IMR-90 (cell line): ENCODE data around the gene CIT. TPM values are rescaled to one million over a fixed set of nuclear protein-coding genes. Genes with fewer than 3 reads are reported as not detected.

Experiments used
- ATAC-seq: fragments of 200-7000 bp; cut with Tn5 transposase; 2 replicates; pipeline ENCODE4 v1.9.1; 2020; ENCODE audit warnings: low read depth, mild to moderate bottlenecking, moderate library complexity
- BruUV-seq: library from RNA; stranded (reverse); fragments of 400-500 nt; replicated peaks from 2 replicates; lab custom pipeline; 2021; lab: Mats Ljungman, UMichigan
- CTCF ChIA-PET: fragments of 300-600 bp; formaldehyde crosslinking; extraction: SDS; loops from one replicate; lab custom pipeline; 2021; ENCODE audit warnings: antibody characterized with exemption; lab: Yijun Ruan, JAX
- POLR2A ChIA-PET: fragments of 300-600 bp; sonication (Branson Sonifier 250); formaldehyde crosslinking; loops from one replicate; lab custom pipeline; 2022; ENCODE audit warnings: antibody characterized with exemption; ENCODE audit not compliant: unreplicated experiment; lab: Charles Lee
- DNase-seq: peaks from one replicate; pipeline ENCODE4 v3.0.0; 2013
- H2AFZ ChIP-seq: replicated peaks from 2 replicates; pipeline ENCODE3; 2013; ENCODE audit warnings: low read length, mild to moderate bottlenecking; ENCODE audit not compliant: poor library complexity
- H2AK5ac ChIP-seq: 2 replicates; pipeline ENCODE4 v1.6.1; 2013; ENCODE audit warnings: low read depth, low read length, inconsistent platforms
- H2AK9ac ChIP-seq: replicated peaks from 2 replicates; pipeline ENCODE3; 2013; ENCODE audit warnings: mild to moderate bottlenecking, low read depth, low read length, moderate library complexity; ENCODE audit not compliant: poor library complexity
- H2BK120ac ChIP-seq: 2 replicates; pipeline ENCODE4 v1.6.1; 2013; ENCODE audit warnings: low read depth, low read length, inconsistent platforms
- H2BK15ac ChIP-seq: 3 replicates; pipeline ENCODE4 v1.6.1; 2013; ENCODE audit warnings: low read depth, low read length, inconsistent platforms
- H2BK20ac ChIP-seq: 2 replicates; pipeline ENCODE4 v1.6.1; 2013; ENCODE audit warnings: low read depth, mild to moderate bottlenecking, inconsistent platforms, low read length, moderate library complexity
- H2BK5ac ChIP-seq: 2 replicates; pipeline ENCODE4 v1.6.1; 2013; ENCODE audit warnings: mild to moderate bottlenecking, low read depth, low read length, inconsistent platforms; ENCODE audit not compliant: poor library complexity, severe bottlenecking
- H3K14ac ChIP-seq: replicated peaks from 2 replicates; pipeline ENCODE4 v1.6.1; 2013; ENCODE audit warnings: low read depth, low read length, inconsistent platforms
- H3K18ac ChIP-seq: 2 replicates; pipeline ENCODE4 v1.6.1; 2013; ENCODE audit warnings: low read depth, low read length, control low read depth
- H3K23ac ChIP-seq: 2 replicates; pipeline ENCODE4 v1.6.1; 2013; ENCODE audit warnings: low read depth, low read length, inconsistent platforms
- H3K27ac ChIP-seq: 2 replicates; pipeline ENCODE4 v1.5.1; 2013; ENCODE audit warnings: mild to moderate bottlenecking, control low read depth, low read length; ENCODE audit not compliant: insufficient read depth
- H3K27me3 ChIP-seq: 2 replicates; pipeline ENCODE4 v1.6.1; 2013; ENCODE audit warnings: low read length; ENCODE audit not compliant: control insufficient read depth, insufficient read depth
- H3K36me3 ChIP-seq: 2 replicates; pipeline ENCODE4 v1.6.1; 2013; ENCODE audit warnings: low read length, mixed read lengths; ENCODE audit not compliant: control insufficient read depth, insufficient read depth
- H3K4ac ChIP-seq: 2 replicates; pipeline ENCODE4 v1.6.1; 2013; ENCODE audit warnings: low read depth, low read length, inconsistent platforms
- H3K4me1 ChIP-seq: 2 replicates; pipeline ENCODE4 v1.6.1; 2013; ENCODE audit warnings: low read length, mixed read lengths; ENCODE audit not compliant: control insufficient read depth, insufficient read depth
- H3K4me2 ChIP-seq: 2 replicates; pipeline ENCODE4 v1.6.1; 2013; ENCODE audit warnings: low read depth, mild to moderate bottlenecking, control low read depth, low read length, moderate library complexity
- H3K4me3 ChIP-seq: 2 replicates; pipeline ENCODE4 v1.5.1; 2013; ENCODE audit warnings: low read depth, mild to moderate bottlenecking, control low read depth, low read length, moderate library complexity; ENCODE audit not compliant: insufficient read depth
- H3K56ac ChIP-seq: 2 replicates; pipeline ENCODE4 v1.6.1; 2013; ENCODE audit warnings: low read length, inconsistent platforms; ENCODE audit not compliant: insufficient read depth; ENCODE audit errors: extremely low read depth
- H3K79me1 ChIP-seq, 2 experiments: 2 replicates each; pipeline ENCODE4 v1.6.1; 2013; ENCODE audit warnings: low read length in 2 of 2, inconsistent platforms in 1 of 2, low read depth in 1 of 2
- H3K9ac ChIP-seq: 2 replicates; pipeline ENCODE4 v1.6.1; 2013; ENCODE audit warnings: low read depth, low read length, control low read depth
- H3K9me1 ChIP-seq: 2 replicates; pipeline ENCODE4 v1.6.1; 2013; ENCODE audit warnings: low read length, inconsistent platforms; ENCODE audit not compliant: insufficient read depth
- H3K9me3 ChIP-seq: 2 replicates; pipeline ENCODE4 v1.6.1; 2013; ENCODE audit warnings: low read length; ENCODE audit not compliant: control insufficient read depth, insufficient read depth
- H4K20me1 ChIP-seq: 2 replicates; pipeline ENCODE4 v1.6.1; 2013; ENCODE audit warnings: low read length, inconsistent platforms; ENCODE audit not compliant: insufficient read depth
- H4K5ac ChIP-seq: 2 replicates; pipeline ENCODE4 v1.6.1; 2013; ENCODE audit warnings: mild to moderate bottlenecking, low read depth, low read length, control low read depth
- H4K8ac ChIP-seq, 2 experiments: 2 replicates each; pipeline ENCODE4 v1.6.1; 2013; ENCODE audit warnings: low read depth in 2 of 2, low read length in 2 of 2, control low read depth in 1 of 2, inconsistent platforms in 1 of 2
- H4K91ac ChIP-seq: 2 replicates; pipeline ENCODE4 v1.6.1; 2013; ENCODE audit warnings: low read depth, low read length, inconsistent platforms; ENCODE audit not compliant: insufficient read depth
- CEBPB ChIP-seq: IDR thresholded peaks from 2 replicates; pipeline ENCODE4 v1.6.1; 2012; ENCODE audit warnings: low read depth, low read length, improper control_type of control experiment
- CHD1 ChIP-seq: IDR thresholded peaks from 2 replicates; pipeline ENCODE4 v1.6.1; 2012; ENCODE audit warnings: low read depth, low read length, improper control_type of control experiment
- CTCF ChIP-seq: conservative IDR thresholded peaks from 2 replicates; pipeline ENCODE4 v1.5.1; 2012; ENCODE audit warnings: mild to moderate bottlenecking, low read depth, low read length, improper control_type of control experiment
- FOS ChIP-seq: fragments of 150-350 bp; IDR thresholded peaks from 2 replicates; pipeline ENCODE4 v1.6.1; 2016; ENCODE audit warnings: low read depth, low read length
- MAZ ChIP-seq: IDR thresholded peaks from 2 replicates; pipeline ENCODE4 v1.6.1; 2012; ENCODE audit warnings: low read depth, mild to moderate bottlenecking, low read length, improper control_type of control experiment, moderate library complexity, borderline replicate concordance
- MXI1 ChIP-seq: IDR thresholded peaks from 2 replicates; pipeline ENCODE4 v1.6.1; 2012; ENCODE audit warnings: low read depth, mild to moderate bottlenecking, low read length, moderate library complexity, borderline replicate concordance
- NFE2L2 ChIP-seq: fragments of 150-350 bp; IDR thresholded peaks from 2 replicates; pipeline ENCODE4 v1.6.1; 2016; ENCODE audit warnings: low read depth, mild to moderate bottlenecking, low read length
- RAD21 ChIP-seq: IDR thresholded peaks from 2 replicates; pipeline ENCODE4 v1.6.1; 2012; ENCODE audit warnings: low read length, improper control_type of control experiment
- RCOR1 ChIP-seq: IDR thresholded peaks from 2 replicates; pipeline ENCODE4 v1.6.1; 2012; ENCODE audit warnings: mild to moderate bottlenecking, low read length, improper control_type of control experiment; ENCODE audit not compliant: insufficient replicate concordance
- RFX5 ChIP-seq: IDR thresholded peaks from 2 replicates; pipeline ENCODE4 v1.8.0; 2012; ENCODE audit warnings: low read depth, mild to moderate bottlenecking, low read length, moderate library complexity
- SMC3 ChIP-seq: fragments of 150-350 bp; IDR thresholded peaks from 2 replicates; pipeline ENCODE4 v1.6.1; 2016; ENCODE audit warnings: low read depth, mild to moderate bottlenecking, antibody characterized with exemption, low read length, moderate library complexity
- WGBS, 2 experiments: methylation state at CpG; one replicate each; pipeline versions ENCODE4 v1.1.5 to v1.1.7; 2013; ENCODE audit warnings: missing lambda C conversion rate in 2 of 2; ENCODE audit not compliant: insufficient read length in 1 of 2; ENCODE audit errors: extremely low coverage in 2 of 2; 5-methylcytosine and 5-hydroxymethylcytosine counted together
- dilution Hi-C: fragments of 300-500 bp; cut with HindIII; formaldehyde crosslinking; loops from one replicate; pipeline ENCODE4 v1.14.3; 2018; ENCODE audit warnings: low sequenced_read_pairs; ENCODE audit not compliant: unreplicated experiment
- in situ Hi-C: fragments of 300-500 bp; cut with MboI; formaldehyde crosslinking; loops from 3 replicates; pipeline ENCODE4 v1.14.3; 2019; ENCODE audit warnings: low sequenced_read_pairs, inconsistent platforms, mixed read lengths
- intact Hi-C: fragments of 100-400 bp; cut with micrococcal nuclease; formaldehyde crosslinking; loops from 2 replicates; pipeline ENCODE4 v1.10.0; 2022
- polyA plus RNA-seq, 3 experiments: library from polyadenylated mRNA; depleted of rRNA; stranded (reverse); fragments of >200 nt; gene quantifications; 2 replicates each; pipeline ENCODE4 v1.2.3, GENCODE V29; 2012; ENCODE audit warnings: low replicate concordance in 1 of 3
- total RNA-seq: library from RNA; depleted of rRNA; stranded (reverse); fragments of >200 nt; gene quantifications from 2 replicates; pipeline ENCODE4 v1.2.3, GENCODE V29; 2012
- TF ChIP-seq, protein P1 (sequence below): fragments of 150-350 bp; IDR thresholded peaks from 2 replicates; pipeline ENCODE4 v1.6.1; 2017; ENCODE audit warnings: mild to moderate bottlenecking, antibody characterized with exemption, low read length, low read depth
- TF ChIP-seq, protein P2 (sequence below): fragments of 150-350 bp; IDR thresholded peaks from 2 replicates; pipeline ENCODE4 v1.6.1; 2016; ENCODE audit warnings: low read depth, mild to moderate bottlenecking, low read length, moderate library complexity, borderline replicate concordance

CIT gene
- total and polyA plus RNA-seq, 2 of the 4 experiments (the other 2 are of a cell fraction) = 13.1 to 21.0 TPM

DNA sequence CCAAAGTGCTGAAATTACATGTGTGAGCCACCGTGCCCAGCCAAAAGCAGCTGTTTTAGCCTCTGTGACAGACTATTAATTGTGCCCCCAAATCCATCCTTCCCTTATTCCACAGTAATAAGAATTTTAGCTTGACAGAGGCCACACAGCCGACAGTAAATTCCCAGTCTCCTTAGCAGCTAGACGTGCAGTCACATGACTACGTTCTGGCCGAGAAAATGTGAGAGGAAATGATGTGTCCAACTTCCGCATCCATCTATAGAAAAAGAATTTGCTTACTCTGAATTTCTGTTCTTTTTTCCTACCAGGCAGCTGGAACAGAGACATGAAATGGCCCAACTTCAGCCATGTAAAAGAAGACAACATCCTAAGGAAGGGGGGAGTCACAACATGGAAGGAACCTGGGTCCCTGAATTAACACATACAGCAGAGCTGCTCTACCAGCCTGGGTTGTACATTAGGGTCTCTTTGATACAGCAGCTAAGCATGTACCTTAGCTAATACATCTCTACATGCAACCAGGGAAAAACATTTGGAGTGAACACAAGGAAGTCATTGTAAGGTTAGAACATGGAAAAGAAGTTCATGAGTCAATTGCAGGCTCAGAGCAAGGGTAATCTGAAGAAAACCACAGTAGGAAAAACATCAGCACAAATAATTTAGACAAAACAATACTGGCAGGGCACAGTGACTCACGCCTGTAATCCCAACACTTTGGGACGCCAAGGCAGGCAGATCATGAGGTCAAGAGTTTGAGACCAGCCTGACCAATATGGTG is 35.5 kb downstream of the CIT start:
- peak; percentile 27 for DNase-seq
- TF ChIP-seq RAD21 (no peak), FOS (no peak), RFX5 (no peak), MXI1 (no peak), MAZ (no peak), CEBPB (no peak), NFE2L2 (no peak), RCOR1 (no peak), SMC3 (no peak), CTCF (no peak), CHD1 (no peak)
- TF ChIP-seq, protein P1, sequence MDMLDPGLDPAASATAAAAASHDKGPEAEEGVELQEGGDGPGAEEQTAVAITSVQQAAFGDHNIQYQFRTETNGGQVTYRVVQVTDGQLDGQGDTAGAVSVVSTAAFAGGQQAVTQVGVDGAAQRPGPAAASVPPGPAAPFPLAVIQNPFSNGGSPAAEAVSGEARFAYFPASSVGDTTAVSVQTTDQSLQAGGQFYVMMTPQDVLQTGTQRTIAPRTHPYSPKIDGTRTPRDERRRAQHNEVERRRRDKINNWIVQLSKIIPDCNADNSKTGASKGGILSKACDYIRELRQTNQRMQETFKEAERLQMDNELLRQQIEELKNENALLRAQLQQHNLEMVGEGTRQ = no peak
- TF ChIP-seq, protein P2, sequence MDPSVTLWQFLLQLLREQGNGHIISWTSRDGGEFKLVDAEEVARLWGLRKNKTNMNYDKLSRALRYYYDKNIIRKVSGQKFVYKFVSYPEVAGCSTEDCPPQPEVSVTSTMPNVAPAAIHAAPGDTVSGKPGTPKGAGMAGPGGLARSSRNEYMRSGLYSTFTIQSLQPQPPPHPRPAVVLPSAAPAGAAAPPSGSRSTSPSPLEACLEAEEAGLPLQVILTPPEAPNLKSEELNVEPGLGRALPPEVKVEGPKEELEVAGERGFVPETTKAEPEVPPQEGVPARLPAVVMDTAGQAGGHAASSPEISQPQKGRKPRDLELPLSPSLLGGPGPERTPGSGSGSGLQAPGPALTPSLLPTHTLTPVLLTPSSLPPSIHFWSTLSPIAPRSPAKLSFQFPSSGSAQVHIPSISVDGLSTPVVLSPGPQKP = no peak
- H2BK120ac ChIP-seq = no peak overlapping the region
- H3K9me3 ChIP-seq = no peaks in the 10 kb centered on the region
- no peak overlapping the region for H2BK20ac ChIP-seq
- intact Hi-C loops = no loop called here
- H2AK5ac ChIP-seq = no peak overlapping the region
- no peak overlapping the region for H3K4ac ChIP-seq
- no peaks in the 10 kb centered on the region for H3K27me3 ChIP-seq
- ATAC-seq = peak; percentile 35; the same call in 1 of the 2 replicates
- no peak overlapping the region for H4K8ac ChIP-seq
- peaks cover 30 to 66% of the 10 kb centered on the region in 2 experiments for H3K79me1 ChIP-seq
- no peak overlapping the region for H3K4me3 ChIP-seq
- POLR2A ChIA-PET = no interaction called here
- H3K56ac ChIP-seq = no peak overlapping the region
- BruUV-seq = no TSS peak
- no peak overlapping the region for H2AFZ ChIP-seq
- H2BK15ac ChIP-seq = no peak overlapping the region
- no peaks in the 10 kb centered on the region for H3K4me1 ChIP-seq
- H3K4me2 ChIP-seq = no peak overlapping the region
- dilution Hi-C loops = no loop called here
- no peaks in the 10 kb centered on the region; the same call in 1 of the 2 replicates for H3K36me3 ChIP-seq
- CTCF ChIA-PET = interaction anchor here (0.7 kb wide), 1 partner anchor 217 kb away, joined by 3 read pairs; no protein-coding TSS in a partner anchor
- no peak overlapping the region for H3K27ac ChIP-seq
- H3K9ac ChIP-seq = no peak overlapping the region
- no peak overlapping the region for H3K14ac ChIP-seq
- H4K5ac ChIP-seq = no peak overlapping the region
- no peak overlapping the region for H3K18ac ChIP-seq
- H2AK9ac ChIP-seq = no peak overlapping the region
- no peak overlapping the region for H3K23ac ChIP-seq
- H4K20me1 ChIP-seq = no peaks in the 10 kb centered on the region
- no peak overlapping the region for H4K91ac ChIP-seq
- in situ Hi-C loops = no loop called here
- WGBS, 2 experiments = no CpG with 5 or more reads among the region's 8 CpGs
- H3K9me1 ChIP-seq = 0 out of 2 replicates have a peak, but pooled peaks cover 5% of the 10 kb centered on the region
- H2BK5ac ChIP-seq = no peak overlapping the region
